ENCODE results near the gene WFIKKN1.

GRCh38 chr16:590188-590814, 40.5 kb upstream of the WFIKKN1 start:
- TF ChIP-seq DMAP1 (CRISPR knock-in tag; IDR thresholded peaks at IDR 0.05) (no peak), ZBTB3 (CRISPR knock-in tag; IDR thresholded peaks at IDR 0.05; ENCODE audit: borderline replicate concordance, low read depth) (no peak)
